Motor neuron (in vitro differentiated cells): ENCODE data around the gene COX8A. TPM values are rescaled to one million over a fixed set of nuclear protein-coding genes. Genes with fewer than 3 reads are reported as not detected.

Source experiments
- ATAC-seq, 8 experiments: fragments of 200-7000 bp; cut with Tn5 transposase; replicated peaks in 6 of 8; 2 replicates each; pipeline ENCODE4 v1.8.0; 2021; ENCODE audit warnings: mild to moderate bottlenecking in 8 of 8, moderate library complexity in 8 of 8
- H3K27ac ChIP-seq, 2 donors: fragments of 250-450 bp; sonication (Bioruptor Pico); 2 replicates each; pipeline ENCODE4 v1.9.0; 2021; ENCODE audit warnings: antibody characterized with exemption in 2 of 2, mild to moderate bottlenecking in 2 of 2, moderate library complexity in 1 of 2
- H3K4me1 ChIP-seq, 2 donors: fragments of 250-450 bp; sonication (Bioruptor Pico); replicated peaks in 1 of 2; 2 replicates each; pipeline ENCODE4 v1.6.1; 2021; ENCODE audit warnings: antibody characterized with exemption in 2 of 2, mild to moderate bottlenecking in 2 of 2, moderate library complexity in 1 of 2
- H3K4me3 ChIP-seq, 5 donors: fragments of 250-450 bp; sonication (Bioruptor Pico); 2 replicates each; pipeline ENCODE4 v1.9.0; 2021; ENCODE audit warnings: antibody characterized with exemption in 5 of 5, mild to moderate bottlenecking in 5 of 5, moderate library complexity in 4 of 5
- WGBS, 10 experiments: fragments of 450-650 bp; shearing (Covaris generic); methylation state at CpG; one replicate each; pipeline ENCODE4 v1.0.0; 2022; 5-methylcytosine and 5-hydroxymethylcytosine counted together
- in situ Hi-C, 9 experiments: fragments of 400-800 bp; cut with MboI; loops; one replicate each; pipeline ENCODE4 v1.15.0; 2021; ENCODE audit warnings: low sequenced_read_pairs in 9 of 9, low pct_unique_long_range_greater_than_20kb in 2 of 9; ENCODE audit not compliant: unreplicated experiment in 9 of 9
- total RNA-seq, 8 experiments: library from RNA; unstranded; fragments of 300-600 nt; gene quantifications; 2 replicates each; pipeline versions ENCODE4 v1.2.3 to v1.2.4, GENCODE V29; 2022

The COX8A gene
- total RNA-seq, 8 experiments from 2014 or later, result 475 to 790 (median 563) TPM

GRCh38 chr11:64007629-64008282 lies 33.3 kb downstream of the COX8A start:
- in situ Hi-C loops, result loop anchor here in 2 of 9 experiments (10.0 kb wide), 1 partner anchor 137 kb away; no protein-coding TSS in a partner anchor
- H3K4me1 ChIP-seq, result peaks cover 37 to 50% of the 10 kb centered on the region in 2 donors
- peak; percentile 23 to 84 (median 78) for ATAC-seq
- 2 to 49% (median 7%) methylated on average over 4 to 21 of the region's 40 CpGs; no CpG with 5 or more reads in 2 of the 10 experiments for WGBS, 10 experiments
- peak overlapping the region in 2 of 5 donors; percentile 7 to 12 for H3K4me3 ChIP-seq
- H3K27ac ChIP-seq, result peak overlapping the region; percentile 9 to 79

DNA sequence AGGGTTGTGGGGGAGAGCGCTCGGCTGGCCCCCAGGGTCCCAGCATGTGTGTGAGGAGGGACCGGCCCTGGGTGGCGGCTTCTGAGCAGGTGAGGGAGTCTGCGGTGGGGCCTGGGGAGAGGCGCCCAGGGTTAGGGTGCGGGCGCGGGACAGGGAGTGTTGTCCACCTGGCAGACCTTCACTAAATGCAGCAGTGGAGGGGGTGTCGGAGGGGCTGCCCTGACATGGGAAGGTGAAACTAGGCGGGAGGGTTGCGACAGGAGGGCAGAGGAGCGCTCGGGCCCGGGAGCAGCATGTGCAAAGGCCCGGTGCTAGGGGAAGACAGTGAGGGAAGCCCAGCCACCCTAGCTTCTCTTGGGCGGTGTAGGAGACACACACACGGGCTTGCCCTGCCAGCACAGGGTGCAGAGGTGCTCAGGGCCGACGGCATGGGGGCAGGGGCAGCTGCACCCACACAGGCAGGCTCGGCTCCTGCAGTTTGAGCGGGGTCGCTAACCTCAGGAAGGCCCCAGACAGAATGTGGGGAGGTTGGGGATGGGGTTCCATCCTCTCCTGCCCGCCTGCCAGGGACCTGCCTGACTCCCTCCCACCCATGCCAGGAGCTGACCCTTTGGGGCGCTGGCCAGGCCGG lies 34.0 kb downstream of the COX8A start:
- Histone ChIP-seq H3K27ac (peak overlapping the region; percentile 9 to 79), H3K4me1 (peaks cover 42 to 55% of the 10 kb centered on the region in 2 donors), H3K4me3 (no peak overlapping the region)
- in situ Hi-C loops, result loop anchor here in 2 of 9 experiments (10.0 kb wide), 1 partner anchor 136 kb away; no protein-coding TSS in a partner anchor
- peak in 2 of 8 experiments; percentile 5 to 15 for ATAC-seq
- WGBS, 10 experiments, result 70 to 100% (median 80%) methylated on average over 1 to 5 of the region's 26 CpGs; no CpG with 5 or more reads in 5 of the 10 experiments

DNA sequence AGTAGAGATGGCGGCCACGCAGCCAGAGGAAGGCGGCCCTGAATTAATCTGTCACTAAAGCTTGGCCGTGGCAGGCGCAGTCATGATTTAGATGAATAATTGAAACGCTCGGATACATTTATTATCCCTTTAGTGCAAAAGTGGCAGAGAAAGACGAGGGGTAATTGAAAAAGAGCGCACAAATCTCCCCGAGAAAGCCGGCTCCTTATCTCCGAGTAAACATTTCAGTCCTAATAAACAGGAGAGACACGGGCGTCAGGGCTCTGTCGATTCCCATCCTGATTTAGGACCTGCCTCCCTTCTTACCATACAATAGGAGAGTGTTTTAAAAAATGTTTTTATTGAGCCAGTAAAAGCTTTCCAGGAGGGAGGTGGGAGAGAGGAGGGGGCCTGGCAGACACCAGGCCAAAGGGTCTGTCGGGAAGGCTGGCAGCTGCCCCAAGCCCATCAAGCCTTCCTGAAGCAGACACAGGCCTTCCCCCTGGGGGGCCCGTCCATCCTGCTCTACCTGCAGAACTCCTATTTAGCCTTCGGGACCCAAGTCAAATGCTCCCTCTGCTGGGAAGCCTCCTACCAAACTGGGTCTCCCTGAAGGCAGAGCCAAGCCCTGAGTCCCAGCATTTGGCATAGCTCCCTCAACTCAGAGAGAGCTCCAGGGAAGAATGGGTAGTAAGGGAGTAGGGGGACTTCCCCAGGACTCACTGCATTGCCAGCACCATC lies 34.7 kb downstream of the COX8A start:
- 10 to 100% (median 42%) methylated on average over 1 to 15 of the region's 18 CpGs; no CpG with 5 or more reads in 4 of the 10 experiments for WGBS, 10 experiments

GRCh38 chr11:64009710-64010109 lies 35.3 kb downstream of the COX8A start:
- Histone ChIP-seq H3K27ac (peak overlapping the region; percentile 19 to 57), H3K4me1 (peaks cover 55 to 63% of the 10 kb centered on the region in 2 donors), H3K4me3 (no peak overlapping the region)
- ATAC-seq, result no peak
- 100% methylated on average over 3 of the region's 8 CpGs; no CpG with 5 or more reads in 9 of the 10 experiments for WGBS, 10 experiments
- in situ Hi-C loops, result loop anchor here in 2 of 9 experiments (10.0 kb wide), 1 partner anchor 135 kb away; no protein-coding TSS in a partner anchor

More for the DNA sequence above, 34.7 kb downstream of the COX8A start:
- in situ Hi-C loops, result loop anchor here in 2 of 9 experiments (10.0 kb wide), 1 partner anchor 136 kb away; no protein-coding TSS in a partner anchor
- peak in 5 of 8 experiments; percentile 2 to 34 (median 10) for ATAC-seq
- Histone ChIP-seq H3K4me1 (peaks cover 48 to 58% of the 10 kb centered on the region in 2 donors), H3K27ac (peak overlapping the region; percentile 19 to 57), H3K4me3 (no peak overlapping the region)

GRCh38 chr11:64010783-64011182 lies 36.4 kb downstream of the COX8A start:
- no peak overlapping the region for H3K27ac ChIP-seq
- peaks cover 65 to 74% of the 10 kb centered on the region in 2 donors for H3K4me1 ChIP-seq
- WGBS, 10 experiments, result 43 to 100% (median 86%) methylated on average over 1 of the region's 2 CpGs; no CpG with 5 or more reads in 6 of the 10 experiments
- in situ Hi-C loops, result no loop called here
- ATAC-seq, result no peak
- no peak overlapping the region for H3K4me3 ChIP-seq

GRCh38 chr11:64011371-64011770 lies 37.0 kb downstream of the COX8A start:
- no peak overlapping the region for H3K4me3 ChIP-seq
- in situ Hi-C loops, result no loop called here
- peaks cover 67 to 76% of the 10 kb centered on the region in 2 donors for H3K4me1 ChIP-seq
- 100% methylated on average over 1 to 5 of the region's 8 CpGs; no CpG with 5 or more reads in 8 of the 10 experiments for WGBS, 10 experiments
- ATAC-seq, result no peak
- H3K27ac ChIP-seq, result no peak overlapping the region

- in situ Hi-C loops, result no loop called here
- Histone ChIP-seq H3K27ac (peak overlapping the region in 1 of 2 donors; percentile 61), H3K4me1 (peaks cover 57 to 65% of the 10 kb centered on the region in 2 donors), H3K4me3 (no peak overlapping the region)
- no peak for ATAC-seq
- 84 to 96% (median 88%) methylated on average over 5 to 6 of the region's 16 CpGs; no CpG with 5 or more reads in 7 of the 10 experiments for WGBS, 10 experiments
Measured at GRCh38 chr11:64013141-64013896, 38.9 kb downstream of the COX8A start.

DNA sequence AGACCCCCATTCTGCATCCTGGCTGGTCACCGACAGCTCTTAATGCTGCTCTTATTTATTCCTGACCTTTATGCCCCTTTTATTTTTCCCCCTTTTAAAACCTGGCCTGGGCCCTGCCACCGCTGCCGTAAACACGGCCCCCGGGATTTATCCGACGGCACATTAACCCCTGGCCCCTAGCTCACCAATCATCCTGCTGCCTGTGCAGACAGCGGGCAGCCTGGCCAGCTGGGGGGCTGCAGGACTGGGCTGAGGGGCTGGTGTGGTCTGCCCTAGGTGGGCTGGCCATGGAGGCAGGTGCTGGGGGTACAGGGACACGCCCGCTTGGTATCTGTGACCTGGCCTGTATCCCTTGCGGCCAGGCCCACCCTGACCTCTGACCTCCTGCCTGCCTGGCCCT lies 39.9 kb downstream of the COX8A start:
- Histone ChIP-seq H3K27ac (no peak overlapping the region), H3K4me3 (no peak overlapping the region), H3K4me1 (peaks cover 48 to 55% of the 10 kb centered on the region in 2 donors)
- WGBS, 10 experiments, result 0% methylated on average over 1 to 6 of the region's 11 CpGs; no CpG with 5 or more reads in 7 of the 10 experiments
- in situ Hi-C loops, result no loop called here
- peak in 5 of 8 experiments; percentile 47 to 83 (median 77) for ATAC-seq

DNA sequence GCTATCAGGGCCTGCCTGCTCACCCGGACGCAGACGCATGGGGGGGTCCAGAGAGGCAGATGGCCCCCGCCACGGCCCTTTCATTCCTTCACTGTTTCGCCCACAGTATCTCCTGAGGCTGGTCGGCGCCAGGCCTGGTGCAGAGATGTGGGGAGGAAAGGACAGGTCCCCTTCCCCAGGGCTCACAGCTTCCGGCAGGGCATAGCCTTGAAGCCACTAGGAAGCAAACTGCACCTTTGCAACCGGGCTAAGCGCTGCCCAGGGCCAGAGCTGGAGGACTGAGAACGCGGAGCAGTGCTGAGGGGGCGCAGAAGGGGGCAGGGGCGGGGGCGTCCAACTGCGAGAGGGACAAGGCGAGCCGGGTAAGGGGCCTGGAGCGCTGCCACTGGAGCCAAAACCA lies 41.1 kb downstream of the COX8A start:
- in situ Hi-C loops, result no loop called here

GRCh38 chr11:64015935-64016845 lies 41.8 kb downstream of the COX8A start:
- Histone ChIP-seq H3K4me3 (no peak overlapping the region), H3K27ac (no peak overlapping the region), H3K4me1 (peaks cover 45 to 52% of the 10 kb centered on the region in 2 donors)
- peak in 7 of 8 experiments; percentile 13 to 63 (median 40) for ATAC-seq
- WGBS, 10 experiments, result 65 to 93% (median 89%) methylated on average over 3 to 7 of the region's 35 CpGs; no CpG with 5 or more reads in 7 of the 10 experiments
- in situ Hi-C loops, result no loop called here

More for the DNA sequence above, 41.1 kb downstream of the COX8A start:
- WGBS, 10 experiments, result 90% methylated on average over 2 of the region's 20 CpGs; no CpG with 5 or more reads in 9 of the 10 experiments
- ATAC-seq, result no peak
- peaks cover 43 to 50% of the 10 kb centered on the region in 2 donors for H3K4me1 ChIP-seq
- no peak overlapping the region for H3K4me3 ChIP-seq
- no peak overlapping the region for H3K27ac ChIP-seq

- Histone ChIP-seq H3K4me3 (no peak overlapping the region), H3K27ac (no peak overlapping the region), H3K4me1 (peaks cover 53 to 57% of the 10 kb centered on the region in 2 donors)
- in situ Hi-C loops, result no loop called here
- WGBS, 10 experiments, result no CpG with 5 or more reads among the region's 7 CpGs
- no peak for ATAC-seq
Measured at GRCh38 chr11:64017945-64018224, 43.5 kb downstream of the COX8A start.
